Articular chondrocyte of knee joint (primary cell): Measurements from ENCODE around the gene BRINP3. TPM values are rescaled to one million over a fixed set of nuclear protein-coding genes. Genes with fewer than 3 reads are reported as not detected.

Experiments used
- total RNA-seq: library from RNA; depleted of rRNA; stranded (reverse); fragments of >200 nt; gene quantifications from 2 replicates; pipeline ENCODE4 v1.2.3, GENCODE V29; 2012

BRINP3 gene
- not detected in 2 replicates for total RNA-seq

GRCh38 chr1:190477762-190478148 is at the start of gene BRINP3:
Gene BRINP3 (minus strand): TSS chr1:190477864.

